OCI-LY7 (cell line): ENCODE data around the gene HES7. TPM values are rescaled to one million over a fixed set of nuclear protein-coding genes. Genes with fewer than 3 reads are reported as not detected.
A peak's percentile ranks its signal among the peaks of the same experiment; 100 is the strongest.

Source experiments
- BruUV-seq: library from RNA; stranded (reverse); fragments of 400-500 nt; replicated peaks from 2 replicates; lab custom pipeline; 2021; lab: Mats Ljungman, UMichigan
- CTCF ChIA-PET: fragments of 300-600 bp; sonication (Branson Sonifier 250); formaldehyde crosslinking; loops from one replicate; lab custom pipeline; 2022; ENCODE audit warnings: antibody characterized with exemption; ENCODE audit not compliant: unreplicated experiment; lab: Charles Lee
- POLR2A ChIA-PET: fragments of 300-600 bp; sonication (Branson Sonifier 250); formaldehyde crosslinking; loops from one replicate; lab custom pipeline; 2022; ENCODE audit warnings: antibody characterized with exemption; lab: Charles Lee
- DNase-seq: peaks from one replicate; pipeline ENCODE4 v3.0.0-alpha.2; 2015; ENCODE audit warnings: low spot score
- H2AFZ ChIP-seq: fragments of 200-600 bp; sonication (generic), shearing (Covaris generic); 2 replicates; pipeline ENCODE4 v1.6.1; 2014; ENCODE audit warnings: mild to moderate bottlenecking, antibody characterized with exemption, low read length, moderate library complexity
- H3K27ac ChIP-seq: fragments of 200-600 bp; sonication (generic); 2 replicates; pipeline ENCODE4 v1.5.1; 2014; ENCODE audit warnings: mixed run types, low read depth, mild to moderate bottlenecking, moderate library complexity, low read length, inconsistent platforms; ENCODE audit not compliant: poor library complexity, severe bottlenecking
- H3K36me3 ChIP-seq: fragments of 200-600 bp; sonication (generic); 2 replicates; pipeline ENCODE4 v1.6.1; 2014; ENCODE audit warnings: mild to moderate bottlenecking, antibody characterized with exemption, low read length, moderate library complexity, mixed read lengths; ENCODE audit not compliant: insufficient read depth
- H3K4me1 ChIP-seq: fragments of 200-600 bp; sonication (generic); 2 replicates; pipeline ENCODE4 v1.5.1; 2014; ENCODE audit warnings: mild to moderate bottlenecking, low read length; ENCODE audit not compliant: insufficient read depth, poor library complexity, severe bottlenecking
- H3K4me2 ChIP-seq: fragments of 200-600 bp; sonication (generic); 2 replicates; pipeline ENCODE4 v1.6.1; 2014; ENCODE audit warnings: mild to moderate bottlenecking, low read length
- H3K4me3 ChIP-seq: fragments of 200-600 bp; sonication (generic); 2 replicates; pipeline ENCODE4 v1.5.1; 2014; ENCODE audit warnings: mild to moderate bottlenecking, low read depth, low read length; ENCODE audit not compliant: poor library complexity, severe bottlenecking
- H3K79me2 ChIP-seq: fragments of 200-600 bp; sonication (generic); 2 replicates; pipeline ENCODE4 v1.6.1; 2016; ENCODE audit warnings: low read depth, mild to moderate bottlenecking, low read length, moderate library complexity, mixed read lengths; ENCODE audit not compliant: insufficient read depth
- H3K9me2 ChIP-seq: fragments of 200-600 bp; sonication (generic); 2 replicates; pipeline ENCODE4 v1.6.1; 2016; ENCODE audit warnings: mild to moderate bottlenecking, low read length, mixed read lengths; ENCODE audit not compliant: insufficient read depth
- H3K9me3 ChIP-seq: fragments of 200-600 bp; sonication (generic); 2 replicates; pipeline ENCODE4 v1.6.1; 2014; ENCODE audit warnings: mild to moderate bottlenecking, mixed run types, low read length, mixed read lengths
- H4K20me1 ChIP-seq: fragments of 200-600 bp; sonication (generic); 2 replicates; pipeline ENCODE4 v1.6.1; 2014; ENCODE audit warnings: mild to moderate bottlenecking, antibody characterized with exemption, low read length, moderate library complexity, mixed read lengths; ENCODE audit not compliant: insufficient read depth
- EZH2phosphoT487 ChIP-seq: fragments of 200-600 bp; sonication (generic); IDR thresholded peaks from 2 replicates; pipeline ENCODE4 v1.6.1; 2018; ENCODE audit warnings: low read depth, borderline replicate concordance, mild to moderate bottlenecking, mixed run types, antibody characterized with exemption, low read length, moderate library complexity, mixed read lengths
- intact Hi-C: fragments of 100-400 bp; cut with micrococcal nuclease; formaldehyde crosslinking; loops from one replicate; pipeline ENCODE4 v1.10.0; 2022; ENCODE audit not compliant: unreplicated experiment
- total RNA-seq, 2 experiments: library from RNA; depleted of rRNA in 1 of 2; stranded (reverse); fragments of >200 nt in 1 of 2; shearing (Covaris generic) in 1 of 2; gene quantifications; 2 replicates each; pipeline ENCODE4 v1.2.3, GENCODE V29; 2014 to 2022
- TF ChIP-seq, protein P1 (sequence below): fragments of 200-600 bp; sonication (generic); conservative IDR thresholded peaks from 2 replicates; pipeline ENCODE4 v1.5.1; 2014; ENCODE audit warnings: mild to moderate bottlenecking, antibody characterized with exemption, low read length, moderate library complexity, mixed read lengths

Gene HES7
- total RNA-seq, 2 experiments from 2014 or later, result 0.44 to 5.8 TPM

DNA sequence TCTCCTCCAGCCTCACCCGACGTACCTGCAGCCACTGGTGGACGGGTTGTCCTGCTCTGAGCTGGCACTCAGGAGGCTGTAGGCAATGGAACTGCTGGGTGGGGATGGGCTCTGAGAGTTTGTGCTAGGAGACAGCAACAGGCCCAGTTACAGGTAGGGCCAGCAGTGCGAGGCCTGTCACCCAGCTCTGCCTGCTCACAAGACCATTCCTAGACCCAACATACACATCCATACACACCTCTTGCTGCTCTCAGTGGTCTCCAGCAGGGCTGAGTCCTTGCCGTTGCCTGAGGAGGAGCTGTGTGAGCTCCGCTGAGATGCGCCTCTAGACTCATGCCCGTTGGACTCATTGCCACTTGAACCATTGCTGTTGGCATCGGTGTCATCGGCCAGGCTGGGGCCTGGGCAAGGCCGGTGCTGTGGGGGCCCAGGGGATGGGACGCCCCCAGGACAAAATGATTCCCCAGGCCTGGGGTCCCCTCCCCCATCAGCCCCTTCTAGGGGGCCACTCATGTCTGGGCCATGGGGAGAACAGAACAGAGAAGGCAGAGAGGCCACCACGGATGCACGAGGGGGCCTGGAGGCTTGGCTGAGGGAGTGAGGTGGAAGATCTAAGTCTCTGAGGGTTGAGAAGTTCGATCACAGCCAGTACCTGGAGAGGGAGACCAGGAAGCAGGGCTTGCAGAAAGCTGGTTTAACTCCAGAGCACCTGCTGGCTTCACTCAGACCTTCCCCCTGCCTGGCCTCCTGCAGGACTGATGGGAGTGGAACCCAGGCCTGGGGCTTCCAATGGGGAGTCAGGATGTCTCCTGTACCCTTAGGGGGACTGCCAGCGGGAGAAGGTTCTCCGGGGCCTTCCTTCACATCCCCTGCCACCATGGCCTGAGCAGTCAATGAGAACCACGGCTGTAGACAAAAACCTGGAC lies 26.6 kb upstream of the HES7 start:
- intact Hi-C loops, result loop anchor here (1.0 to 10.0 kb wide), 2 partner anchors 11 to 316 kb away; partner anchors contain the start of gene KDM6B
- no peaks in the 10 kb centered on the region for H3K9me2 ChIP-seq
- DNase-seq, result no peak
- ChIA-PET CTCF (no interaction called here), POLR2A (interaction anchor here (0.6 to 1.1 kb wide), 5 partner anchors 10 to 145 kb away, joined by 3 to 4 read pairs (median 3); partner anchors contain the start of gene SLC25A35)
- peaks cover 47% of the 10 kb centered on the region for H3K36me3 ChIP-seq
- peak overlapping the region; percentile 95 for H3K4me2 ChIP-seq
- no peak overlapping the region for H2AFZ ChIP-seq
- TF ChIP-seq, protein P1, sequence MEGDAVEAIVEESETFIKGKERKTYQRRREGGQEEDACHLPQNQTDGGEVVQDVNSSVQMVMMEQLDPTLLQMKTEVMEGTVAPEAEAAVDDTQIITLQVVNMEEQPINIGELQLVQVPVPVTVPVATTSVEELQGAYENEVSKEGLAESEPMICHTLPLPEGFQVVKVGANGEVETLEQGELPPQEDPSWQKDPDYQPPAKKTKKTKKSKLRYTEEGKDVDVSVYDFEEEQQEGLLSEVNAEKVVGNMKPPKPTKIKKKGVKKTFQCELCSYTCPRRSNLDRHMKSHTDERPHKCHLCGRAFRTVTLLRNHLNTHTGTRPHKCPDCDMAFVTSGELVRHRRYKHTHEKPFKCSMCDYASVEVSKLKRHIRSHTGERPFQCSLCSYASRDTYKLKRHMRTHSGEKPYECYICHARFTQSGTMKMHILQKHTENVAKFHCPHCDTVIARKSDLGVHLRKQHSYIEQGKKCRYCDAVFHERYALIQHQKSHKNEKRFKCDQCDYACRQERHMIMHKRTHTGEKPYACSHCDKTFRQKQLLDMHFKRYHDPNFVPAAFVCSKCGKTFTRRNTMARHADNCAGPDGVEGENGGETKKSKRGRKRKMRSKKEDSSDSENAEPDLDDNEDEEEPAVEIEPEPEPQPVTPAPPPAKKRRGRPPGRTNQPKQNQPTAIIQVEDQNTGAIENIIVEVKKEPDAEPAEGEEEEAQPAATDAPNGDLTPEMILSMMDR, result no peak
- no peak for TF ChIP-seq EZH2phosphoT487
- H3K4me1 ChIP-seq, result peaks cover 41% of the 10 kb centered on the region
- peaks cover 12% of the 10 kb centered on the region; the same call in 1 of the 2 replicates for H3K79me2 ChIP-seq
- H3K4me3 ChIP-seq, result peak overlapping the region; percentile 82
- no peaks in the 10 kb centered on the region; the same call in 1 of the 2 replicates for H4K20me1 ChIP-seq
- no peaks in the 10 kb centered on the region for H3K9me3 ChIP-seq
- no TSS peak for BruUV-seq
- peak overlapping the region; percentile 62 for H3K27ac ChIP-seq

DNA sequence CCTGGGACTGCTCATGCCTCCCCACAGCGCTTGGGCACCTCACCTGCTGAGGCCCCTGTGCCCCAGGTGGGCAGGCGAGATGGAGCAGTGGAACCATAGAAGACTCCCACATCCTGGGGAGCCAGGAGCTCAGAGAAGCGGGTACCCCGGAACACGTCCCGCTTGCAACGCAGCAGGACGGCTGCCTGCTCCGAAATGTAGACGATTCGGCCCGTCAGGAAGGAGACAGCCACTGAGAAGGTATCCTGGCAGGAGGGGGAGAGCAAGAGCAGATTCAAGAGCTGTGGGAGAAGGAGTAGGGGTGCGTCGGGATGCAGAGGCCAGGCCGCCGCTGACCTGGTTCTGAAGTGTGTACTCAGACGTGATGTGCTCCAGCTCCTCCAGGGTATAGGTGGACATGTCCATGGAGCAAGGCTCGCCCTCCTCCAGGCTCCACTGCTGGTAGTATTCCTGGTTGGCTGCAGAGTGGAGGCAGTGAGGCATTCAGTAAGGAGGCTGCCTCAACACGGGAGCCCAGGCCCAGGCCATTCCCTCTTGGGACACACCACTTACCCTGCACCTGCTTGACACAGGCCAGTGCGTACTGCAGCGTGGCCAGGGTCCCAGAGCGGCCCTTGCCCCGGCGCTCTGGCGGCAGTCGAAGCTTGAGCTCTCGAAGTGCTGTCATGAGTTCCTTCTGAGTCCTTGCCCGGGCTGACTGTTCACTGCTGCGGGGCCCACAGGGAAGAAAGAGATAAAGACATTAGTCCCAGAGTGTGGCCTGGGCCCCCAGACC lies 25.7 kb upstream of the HES7 start:
- TF ChIP-seq, protein P1, result no peak
- no peak for TF ChIP-seq EZH2phosphoT487
- no peak overlapping the region for H3K4me2 ChIP-seq
- H3K27ac ChIP-seq, result no peak overlapping the region
- no TSS peak for BruUV-seq
- no peaks in the 10 kb centered on the region; the same call in 1 of the 2 replicates for H4K20me1 ChIP-seq
- H3K36me3 ChIP-seq, result peaks cover 55% of the 10 kb centered on the region
- H3K4me3 ChIP-seq, result no peak overlapping the region
- no peaks in the 10 kb centered on the region for H3K9me2 ChIP-seq
- intact Hi-C loops, result loop anchor here (10.0 kb wide), 1 partner anchor 315 kb away; the partner anchor contains the start of gene KDM6B
- CTCF ChIA-PET, result no interaction called here
- no peak for DNase-seq
- H3K9me3 ChIP-seq, result no peaks in the 10 kb centered on the region
- POLR2A ChIA-PET, result no interaction called here
- peaks cover 33% of the 10 kb centered on the region for H3K4me1 ChIP-seq
- no peak overlapping the region for H2AFZ ChIP-seq
- peaks cover 12% of the 10 kb centered on the region; the same call in 1 of the 2 replicates for H3K79me2 ChIP-seq
